Measurements from ENCODE around the gene GCN1.
"Not testable (repeated sequence)": the region's sequence is repeated elsewhere in the genome, so short reads cannot be mapped to it uniquely, and the experiment has no call there.

The GCN1 gene

GRCh38 chr12:120200364-120200800 is 5.9 kb upstream of the GCN1 start:
- Histone ChIP-seq H3K4me3 (ENCODE audit: low read length in 2 of 2) (peak overlapping the region; percentile 80 to 99), H3K27ac (ENCODE audit: low read depth in 2 of 2, low read length in 2 of 2) (peak overlapping the region; percentile 84 to 86), H3K27me3 (ENCODE audit: control insufficient read depth in 2 of 2, insufficient read depth in 2 of 2, low read length in 2 of 2) (no peaks in the 10 kb centered on the region), H3K9me3 (ENCODE audit: control insufficient read depth in 2 of 2, low read length in 2 of 2) (no peaks in the 10 kb centered on the region), H3K4me1 (ENCODE audit: control insufficient read depth in 2 of 2, insufficient read depth in 2 of 2, low read length in 2 of 2) (peaks cover 13 to 14% of the 10 kb centered on the region in 2 donors), H3K9ac (ENCODE audit: low read depth in 1 of 2, low read length in 2 of 2) (peak overlapping the region; percentile 96 to 97), H3K36me3 (ENCODE audit: control insufficient read depth in 2 of 2, insufficient read depth in 2 of 2, low read length in 2 of 2) (peaks cover 25 to 29% of the 10 kb centered on the region in 2 donors)

GRCh38 chr12:120199595-120200306 is 5.2 kb upstream of the GCN1 start:
- Histone ChIP-seq H3K27me3 (ENCODE audit: control insufficient read depth in 2 of 2, insufficient read depth in 2 of 2, low read length in 2 of 2) (no peaks in the 10 kb centered on the region), H3K27ac (ENCODE audit: low read depth in 2 of 2, low read length in 2 of 2) (peak overlapping the region; percentile 84 to 86), H3K4me3 (ENCODE audit: low read length in 2 of 2) (peak overlapping the region; percentile 80 to 99), H3K9ac (ENCODE audit: low read depth in 1 of 2, low read length in 2 of 2) (peak overlapping the region; percentile 47 to 97), H3K36me3 (ENCODE audit: control insufficient read depth in 2 of 2, insufficient read depth in 2 of 2, low read length in 2 of 2) (peaks cover 25 to 28% of the 10 kb centered on the region in 2 donors), H3K4me1 (ENCODE audit: control insufficient read depth in 2 of 2, insufficient read depth in 2 of 2, low read length in 2 of 2) (peaks cover 19 to 20% of the 10 kb centered on the region in 2 donors), H3K9me3 (ENCODE audit: control insufficient read depth in 2 of 2, low read length in 2 of 2) (no peaks in the 10 kb centered on the region)

GRCh38 chr12:120199025-120199424 is 4.5 kb upstream of the GCN1 start:
- Histone ChIP-seq H3K9ac (ENCODE audit: low read depth in 1 of 2, low read length in 2 of 2) (peak overlapping the region; percentile 28 to 97), H3K27me3 (ENCODE audit: control insufficient read depth in 2 of 2, insufficient read depth in 2 of 2, low read length in 2 of 2) (no peaks in the 10 kb centered on the region), H3K27ac (ENCODE audit: low read depth in 2 of 2, low read length in 2 of 2) (peak overlapping the region; percentile 84 to 86), H3K4me1 (ENCODE audit: control insufficient read depth in 2 of 2, insufficient read depth in 2 of 2, low read length in 2 of 2) (peaks cover 19 to 20% of the 10 kb centered on the region in 2 donors), H3K4me3 (ENCODE audit: low read length in 2 of 2) (peak overlapping the region in 1 of 2 donors; percentile 99), H3K9me3 (ENCODE audit: control insufficient read depth in 2 of 2, low read length in 2 of 2) (no peaks in the 10 kb centered on the region), H3K36me3 (ENCODE audit: control insufficient read depth in 2 of 2, insufficient read depth in 2 of 2, low read length in 2 of 2) (peaks cover 25 to 27% of the 10 kb centered on the region in 2 donors)

DNA sequence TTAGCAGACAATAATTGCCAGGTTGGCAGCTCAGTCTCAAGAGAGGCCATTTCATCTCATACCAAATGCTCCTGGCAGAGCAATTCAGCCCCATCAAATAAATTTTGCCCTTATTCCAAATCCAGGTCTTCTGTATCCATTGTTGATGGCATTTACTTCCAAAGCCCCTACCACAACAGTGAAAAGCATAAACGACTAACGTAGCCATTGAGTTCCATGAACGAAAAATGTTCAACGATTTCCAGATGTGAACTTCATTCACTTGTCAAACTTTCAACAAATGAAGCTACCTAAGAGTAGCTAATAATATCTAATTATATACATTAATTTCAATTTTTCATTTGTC is 3.0 kb upstream of the GCN1 start:
- no peak overlapping the region for H3K27ac ChIP-seq (ENCODE audit: low read depth in 2 of 2, low read length in 2 of 2)
- no peaks in the 10 kb centered on the region for H3K27me3 ChIP-seq (ENCODE audit: control insufficient read depth in 2 of 2, insufficient read depth in 2 of 2, low read length in 2 of 2)
- peaks cover 25 to 27% of the 10 kb centered on the region in 2 donors for H3K36me3 ChIP-seq (ENCODE audit: control insufficient read depth in 2 of 2, insufficient read depth in 2 of 2, low read length in 2 of 2)
- H3K9me3 ChIP-seq (ENCODE audit: control insufficient read depth in 2 of 2, low read length in 2 of 2): no peaks in the 10 kb centered on the region
- H3K9ac ChIP-seq (ENCODE audit: low read depth in 1 of 2, low read length in 2 of 2): no peak overlapping the region
- peaks cover 23 to 28% of the 10 kb centered on the region in 2 donors for H3K4me1 ChIP-seq (ENCODE audit: control insufficient read depth in 2 of 2, insufficient read depth in 2 of 2, low read length in 2 of 2)
- H3K4me3 ChIP-seq (ENCODE audit: low read length in 2 of 2): no peak overlapping the region

GRCh38 chr12:120196817-120197541 is 2.5 kb upstream of the GCN1 start:
- H3K36me3 ChIP-seq (ENCODE audit: control insufficient read depth in 2 of 2, insufficient read depth in 2 of 2, low read length in 2 of 2): peaks cover 25 to 27% of the 10 kb centered on the region in 2 donors
- not testable (repeated sequence) for H3K27me3 ChIP-seq (ENCODE audit: control insufficient read depth in 2 of 2, insufficient read depth in 2 of 2, low read length in 2 of 2); H3K9me3 ChIP-seq (ENCODE audit: control insufficient read depth in 2 of 2, low read length in 2 of 2); H3K4me3 ChIP-seq (ENCODE audit: low read length in 2 of 2); H3K27ac ChIP-seq (ENCODE audit: low read depth in 2 of 2, low read length in 2 of 2); H3K9ac ChIP-seq (ENCODE audit: low read depth in 1 of 2, low read length in 2 of 2)
- H3K4me1 ChIP-seq (ENCODE audit: control insufficient read depth in 2 of 2, insufficient read depth in 2 of 2, low read length in 2 of 2): peaks cover 23 to 28% of the 10 kb centered on the region in 2 donors

- no peaks in the 10 kb centered on the region for H3K27me3 ChIP-seq (ENCODE audit: control insufficient read depth in 2 of 2, insufficient read depth in 2 of 2, low read length in 2 of 2)
- no peak overlapping the region for H3K27ac ChIP-seq (ENCODE audit: low read depth in 2 of 2, low read length in 2 of 2)
- peaks cover 25 to 31% of the 10 kb centered on the region in 2 donors for H3K36me3 ChIP-seq (ENCODE audit: control insufficient read depth in 2 of 2, insufficient read depth in 2 of 2, low read length in 2 of 2)
- H3K9ac ChIP-seq (ENCODE audit: low read depth in 1 of 2, low read length in 2 of 2): no peak overlapping the region
- no peak overlapping the region for H3K4me3 ChIP-seq (ENCODE audit: low read length in 2 of 2)
- peaks cover 23 to 28% of the 10 kb centered on the region in 2 donors for H3K4me1 ChIP-seq (ENCODE audit: control insufficient read depth in 2 of 2, insufficient read depth in 2 of 2, low read length in 2 of 2)
- H3K9me3 ChIP-seq (ENCODE audit: control insufficient read depth in 2 of 2, low read length in 2 of 2): no peaks in the 10 kb centered on the region
Observed at GRCh38 chr12:120196363-120196762, 1.8 kb upstream of the GCN1 start.

- Histone ChIP-seq H3K4me1 (ENCODE audit: control insufficient read depth in 2 of 2, insufficient read depth in 2 of 2, low read length in 2 of 2) (peaks cover 14 to 17% of the 10 kb centered on the region in 2 donors), H3K36me3 (ENCODE audit: control insufficient read depth in 2 of 2, insufficient read depth in 2 of 2, low read length in 2 of 2) (peaks cover 31 to 45% of the 10 kb centered on the region in 2 donors), H3K27me3 (ENCODE audit: control insufficient read depth in 2 of 2, insufficient read depth in 2 of 2, low read length in 2 of 2) (no peaks in the 10 kb centered on the region), H3K9me3 (ENCODE audit: control insufficient read depth in 2 of 2, low read length in 2 of 2) (no peaks in the 10 kb centered on the region), H3K4me3 (ENCODE audit: low read length in 2 of 2) (peak overlapping the region; percentile 85 to 98), H3K27ac (ENCODE audit: low read depth in 2 of 2, low read length in 2 of 2) (peak overlapping the region; percentile 86 to 90), H3K9ac (ENCODE audit: low read depth in 1 of 2, low read length in 2 of 2) (peak overlapping the region; percentile 81 to 88)
Observed at GRCh38 chr12:120194226-120194533, 335 bp downstream of the GCN1 start.

DNA sequence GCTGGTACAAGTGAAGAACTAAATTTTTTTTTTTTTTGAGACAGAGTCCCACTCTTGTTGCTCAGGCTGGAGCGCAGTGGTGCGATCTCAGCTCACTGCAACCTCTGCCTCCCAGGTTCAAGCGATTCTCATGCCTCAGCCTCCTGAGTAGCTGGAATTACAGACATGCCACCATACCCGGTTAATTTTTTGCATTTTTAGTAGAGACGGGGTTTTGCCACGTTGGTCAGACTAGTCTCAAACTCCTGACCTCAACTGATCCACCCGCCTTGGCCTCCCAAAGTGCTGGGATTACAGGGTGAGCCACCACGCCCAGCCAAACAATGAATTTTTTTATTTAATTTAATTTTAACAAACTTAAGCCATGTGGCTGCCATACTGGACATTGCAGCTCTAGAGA is 1.2 kb downstream of the GCN1 start:
- not testable (repeated sequence) for H3K9me3 ChIP-seq (ENCODE audit: control insufficient read depth in 2 of 2, low read length in 2 of 2); H3K27me3 ChIP-seq (ENCODE audit: control insufficient read depth in 2 of 2, insufficient read depth in 2 of 2, low read length in 2 of 2); H3K27ac ChIP-seq (ENCODE audit: low read depth in 2 of 2, low read length in 2 of 2); H3K9ac ChIP-seq (ENCODE audit: low read depth in 1 of 2, low read length in 2 of 2)
- Histone ChIP-seq H3K4me3 (ENCODE audit: low read length in 2 of 2) (peak overlapping the region in 1 of 2 donors; percentile 85), H3K4me1 (ENCODE audit: control insufficient read depth in 2 of 2, insufficient read depth in 2 of 2, low read length in 2 of 2) (peaks cover 10 to 13% of the 10 kb centered on the region in 2 donors), H3K36me3 (ENCODE audit: control insufficient read depth in 2 of 2, insufficient read depth in 2 of 2, low read length in 2 of 2) (peaks cover 26 to 38% of the 10 kb centered on the region in 2 donors)

GRCh38 chr12:120190985-120191480 is 3.5 kb downstream of the GCN1 start:
- no peak overlapping the region for H3K9ac ChIP-seq (ENCODE audit: low read depth in 1 of 2, low read length in 2 of 2)
- peaks cover 29 to 43% of the 10 kb centered on the region in 2 donors for H3K36me3 ChIP-seq (ENCODE audit: control insufficient read depth in 2 of 2, insufficient read depth in 2 of 2, low read length in 2 of 2)
- H3K4me3 ChIP-seq (ENCODE audit: low read length in 2 of 2): no peak overlapping the region
- H3K4me1 ChIP-seq (ENCODE audit: control insufficient read depth in 2 of 2, insufficient read depth in 2 of 2, low read length in 2 of 2): peaks cover 10 to 13% of the 10 kb centered on the region in 2 donors
- H3K27ac ChIP-seq (ENCODE audit: low read depth in 2 of 2, low read length in 2 of 2): no peak overlapping the region
- H3K9me3 ChIP-seq (ENCODE audit: control insufficient read depth in 2 of 2, low read length in 2 of 2): no peaks in the 10 kb centered on the region
- H3K27me3 ChIP-seq (ENCODE audit: control insufficient read depth in 2 of 2, insufficient read depth in 2 of 2, low read length in 2 of 2): no peaks in the 10 kb centered on the region

GRCh38 chr12:120190386-120190785 is 4.1 kb downstream of the GCN1 start:
- Histone ChIP-seq H3K36me3 (ENCODE audit: control insufficient read depth in 2 of 2, insufficient read depth in 2 of 2, low read length in 2 of 2) (peaks cover 34 to 48% of the 10 kb centered on the region in 2 donors), H3K4me1 (ENCODE audit: control insufficient read depth in 2 of 2, insufficient read depth in 2 of 2, low read length in 2 of 2) (peaks cover 10 to 13% of the 10 kb centered on the region in 2 donors), H3K9ac (ENCODE audit: low read depth in 1 of 2, low read length in 2 of 2) (no peak overlapping the region), H3K27me3 (ENCODE audit: control insufficient read depth in 2 of 2, insufficient read depth in 2 of 2, low read length in 2 of 2) (no peaks in the 10 kb centered on the region), H3K4me3 (ENCODE audit: low read length in 2 of 2) (no peak overlapping the region), H3K27ac (ENCODE audit: low read depth in 2 of 2, low read length in 2 of 2) (no peak overlapping the region), H3K9me3 (ENCODE audit: control insufficient read depth in 2 of 2, low read length in 2 of 2) (no peaks in the 10 kb centered on the region)

Data from mucosa of rectum (tissue), 2 donors.